Measurements from ENCODE around the gene SEMA6A. TPM values are rescaled to one million over a fixed set of nuclear protein-coding genes. Genes with fewer than 3 reads are reported as not detected.
A peak's percentile ranks its signal among the peaks of the same experiment; 100 is the strongest.

Gene SEMA6A
- total and polyA plus RNA-seq, 12 donors = 2.9 to 11.3 (median 7.8) TPM

DNA sequence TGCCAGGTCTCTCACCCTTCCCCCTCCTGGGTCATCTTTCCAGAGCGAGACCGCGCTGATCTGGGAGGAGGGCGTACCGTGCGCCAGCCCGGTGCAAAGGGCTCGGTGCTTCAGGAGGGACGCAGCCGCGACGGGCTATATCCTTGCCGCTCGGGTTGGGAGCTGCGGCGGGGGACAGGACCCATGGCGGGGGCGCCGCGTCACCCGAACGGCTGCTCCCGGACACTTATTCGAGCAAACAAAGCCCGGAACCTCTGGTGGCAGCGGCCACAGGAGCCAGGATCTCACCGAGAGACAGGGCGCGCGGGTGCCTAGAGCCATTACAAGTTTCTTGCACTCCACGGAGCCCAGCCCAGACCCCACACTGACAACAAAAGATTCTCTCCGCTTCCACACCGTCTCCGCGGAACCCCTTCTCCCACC, 1.3 kb downstream of the SEMA6A start:
- 0 to 1% methylated on average over 32 to 35 of the region's 35 CpGs for WGBS, 2 donors
- no peaks in the 10 kb centered on the region for H3K9me3 ChIP-seq
- H3K27ac ChIP-seq = peak overlapping the region; percentile 51 to 91 (median 80)
- ATAC-seq (peak in 7 of 8 donors; percentile 3 to 12 (median 8)), DNase-seq (peak; percentile 13 to 37)
- no peak for TF ChIP-seq CTCF (IDR thresholded peaks at IDR 0.05)
- H3K4me3 ChIP-seq = peak overlapping the region; percentile 54 to 85 (median 72)
- H3K27me3 ChIP-seq = peaks cover 0 to 86% (median 23%) of the 10 kb centered on the region in 7 donors
- intact Hi-C loops (cut with DNase I) = loop anchor here in 3 of 10 donors (5.0 to 10.0 kb wide), 2 partner anchors 436 to 438 kb away; no protein-coding TSS in a partner anchor
- H3K36me3 ChIP-seq = no peaks in the 10 kb centered on the region
- peaks cover 0 to 69% (median 38%) of the 10 kb centered on the region in 9 donors for H3K4me1 ChIP-seq

- peaks cover 0 to 83% (median 23%) of the 10 kb centered on the region in 7 donors for H3K27me3 ChIP-seq
- ATAC-seq (peak; percentile 6 to 40 (median 22)), DNase-seq (peak; percentile 41 to 49)
- H3K27ac ChIP-seq = peak overlapping the region; percentile 51 to 91 (median 80)
- no peaks in the 10 kb centered on the region for H3K9me3 ChIP-seq
- peak overlapping the region; percentile 54 to 85 (median 72) for H3K4me3 ChIP-seq
- peaks cover 0 to 69% (median 38%) of the 10 kb centered on the region in 9 donors for H3K4me1 ChIP-seq
- no peaks in the 10 kb centered on the region for H3K36me3 ChIP-seq
- intact Hi-C loops (cut with DNase I) = loop anchor here in 3 of 10 donors (5.0 to 10.0 kb wide), 2 partner anchors 435 to 438 kb away; no protein-coding TSS in a partner anchor
- 2 to 3% methylated on average over 54 of the region's 54 CpGs for WGBS, 2 donors
- peak in 1 of 9 donors; percentile 19 for TF ChIP-seq CTCF (IDR thresholded peaks at IDR 0.05)
Measured at GRCh38 chr5:116572350-116573278, 2.0 kb downstream of the SEMA6A start.

- no peak for ATAC-seq
- H3K27ac ChIP-seq = peak overlapping the region in 6 of 10 donors; percentile 3 to 91 (median 82)
- peaks cover 0 to 74% (median 23%) of the 10 kb centered on the region in 7 donors for H3K27me3 ChIP-seq
- peak in 1 of 9 donors; percentile 9 for TF ChIP-seq CTCF (IDR thresholded peaks at IDR 0.05)
- no peak for DNase-seq
- intact Hi-C loops (cut with DNase I) = loop anchor here in 3 of 10 donors (5.0 to 10.0 kb wide), 2 partner anchors 434 to 437 kb away; no protein-coding TSS in a partner anchor
- peaks cover 0 to 68% (median 38%) of the 10 kb centered on the region in 9 donors for H3K4me1 ChIP-seq
- H3K4me3 ChIP-seq = peak overlapping the region; percentile 54 to 85 (median 72)
- H3K36me3 ChIP-seq = no peaks in the 10 kb centered on the region
- H3K9me3 ChIP-seq = no peaks in the 10 kb centered on the region
- WGBS, 2 donors = 35 to 37% methylated on average over 17 of the region's 17 CpGs
Measured at GRCh38 chr5:116571568-116572349, 2.9 kb downstream of the SEMA6A start.

DNA sequence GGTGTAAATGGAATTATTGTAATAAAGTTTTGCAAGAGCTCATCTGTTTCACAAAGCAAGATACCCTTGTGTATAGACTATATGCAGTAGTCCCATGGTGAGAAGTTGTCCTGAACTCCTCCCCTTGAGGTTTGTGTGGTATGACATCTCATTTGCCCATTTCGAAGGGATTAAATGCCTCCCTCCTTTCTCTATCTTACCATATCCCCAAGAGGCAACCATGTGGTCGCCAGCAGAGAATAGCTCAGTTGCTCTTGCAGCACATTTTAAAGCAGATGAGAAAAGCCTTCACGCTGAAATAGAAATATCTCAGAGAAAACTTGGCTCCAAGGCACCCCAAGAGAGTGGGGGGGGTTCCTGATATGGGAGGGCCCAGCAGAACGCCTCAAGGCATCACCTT, 4.6 kb downstream of the SEMA6A start:
- ATAC-seq = no peak
- no peak for DNase-seq
- Histone ChIP-seq H3K27ac (no peak overlapping the region), H3K27me3 (peaks cover 0 to 57% (median 23%) of the 10 kb centered on the region in 7 donors), H3K36me3 (no peaks in the 10 kb centered on the region), H3K4me1 (peaks cover 0 to 58% (median 26%) of the 10 kb centered on the region in 9 donors), H3K4me3 (no peak overlapping the region), H3K9me3 (no peaks in the 10 kb centered on the region)
- no peak for TF ChIP-seq CTCF (IDR thresholded peaks at IDR 0.05)
- 56 to 57% methylated on average over 4 of the region's 4 CpGs for WGBS, 2 donors
- intact Hi-C loops (cut with DNase I) = loop anchor here in 5 of 10 donors (5.0 to 10.0 kb wide), 3 partner anchors 135 to 435 kb away; no protein-coding TSS in a partner anchor
